ENCODE measurements around the gene MACROD2. TPM values are rescaled to one million over a fixed set of nuclear protein-coding genes. Genes with fewer than 3 reads are reported as not detected.

The MACROD2 gene
- total RNA-seq, 4 donors from 2014 or later: 8.7 to 17.8 (median 10.8) TPM

- no peak overlapping the region for H3K4me3 ChIP-seq (replicated peaks in 1 of 3)
- no peaks in the 10 kb centered on the region for H3K36me3 ChIP-seq
- H3K4me1 ChIP-seq: no peaks in the 10 kb centered on the region
- no peak for DNase-seq
- H3K27ac ChIP-seq: no peak overlapping the region
- H3K9me3 ChIP-seq: no peaks in the 10 kb centered on the region
- WGBS, 2 donors: 78 to 89% methylated on average over 2 of the region's 2 CpGs
- H3K27me3 ChIP-seq: no peaks in the 10 kb centered on the region
- intact Hi-C loops (cut with DNase I): no loop called here
- TF ChIP-seq CTCF (IDR thresholded peaks at IDR 0.05) (no peak), POLR2A (IDR thresholded peaks at IDR 0.05) (no peak)
These were observed 859.9 kb downstream of the MACROD2 start for GRCh38 chr20:14855171-14855570.

GRCh38 chr20:14859627-14860026, 864.3 kb downstream of the MACROD2 start:
- TF ChIP-seq POLR2A (IDR thresholded peaks at IDR 0.05) (no peak), CTCF (IDR thresholded peaks at IDR 0.05) (no peak)
- no peak for DNase-seq
- H3K36me3 ChIP-seq: no peaks in the 10 kb centered on the region
- no peak overlapping the region for H3K27ac ChIP-seq
- no peaks in the 10 kb centered on the region for H3K4me1 ChIP-seq
- H3K4me3 ChIP-seq (replicated peaks in 1 of 3): no peak overlapping the region
- no peaks in the 10 kb centered on the region for H3K27me3 ChIP-seq
- H3K9me3 ChIP-seq: no peaks in the 10 kb centered on the region
- intact Hi-C loops (cut with DNase I): no loop called here

- Histone ChIP-seq H3K4me1 (no peaks in the 10 kb centered on the region), H3K27ac (no peak overlapping the region), H3K36me3 (no peaks in the 10 kb centered on the region), H3K4me3 (replicated peaks in 1 of 3) (no peak overlapping the region), H3K27me3 (no peaks in the 10 kb centered on the region), H3K9me3 (no peaks in the 10 kb centered on the region)
- 9 to 10% methylated on average over 4 of the region's 4 CpGs for WGBS, 2 donors
- intact Hi-C loops (cut with DNase I): no loop called here
- DNase-seq: peak; percentile 14 to 15
- TF ChIP-seq POLR2A (IDR thresholded peaks at IDR 0.05) (no peak), CTCF (IDR thresholded peaks at IDR 0.05) (no peak)
These were observed 865.1 kb downstream of the MACROD2 start for GRCh38 chr20:14860410-14860814.

- 90 to 93% methylated on average over 4 of the region's 4 CpGs for WGBS, 2 donors
- H3K4me1 ChIP-seq: no peaks in the 10 kb centered on the region
- intact Hi-C loops (cut with DNase I): no loop called here
- no peak for DNase-seq
- H3K9me3 ChIP-seq: no peaks in the 10 kb centered on the region
- H3K27ac ChIP-seq: no peak overlapping the region
- no peak overlapping the region for H3K4me3 ChIP-seq (replicated peaks in 1 of 3)
- no peaks in the 10 kb centered on the region for H3K27me3 ChIP-seq
- TF ChIP-seq CTCF (IDR thresholded peaks at IDR 0.05): no peak
- TF ChIP-seq POLR2A (IDR thresholded peaks at IDR 0.05): no peak
- H3K36me3 ChIP-seq: no peaks in the 10 kb centered on the region
These were observed 865.8 kb downstream of the MACROD2 start for GRCh38 chr20:14861028-14861699.

GRCh38 chr20:14865169-14865568, 869.9 kb downstream of the MACROD2 start:
- TF ChIP-seq POLR2A (IDR thresholded peaks at IDR 0.05): no peak
- TF ChIP-seq CTCF (IDR thresholded peaks at IDR 0.05): no peak
- intact Hi-C loops (cut with DNase I): no loop called here
- Histone ChIP-seq H3K4me1 (no peaks in the 10 kb centered on the region), H3K27ac (no peak overlapping the region), H3K4me3 (replicated peaks in 1 of 3) (no peak overlapping the region), H3K36me3 (no peaks in the 10 kb centered on the region), H3K27me3 (no peaks in the 10 kb centered on the region), H3K9me3 (no peaks in the 10 kb centered on the region)
- DNase-seq: no peak
- WGBS, 2 donors: 73 to 87% methylated on average over 3 of the region's 3 CpGs
